Activated CD4-positive, alpha-beta T cell treated with anti-CD3 and anti-CD28 coated beads, Interleukin-2, amount 50 U/mL, for 48 hours (primary cell): ENCODE data around the gene CFAP69.
"Not testable (repeated sequence)": the region's sequence is repeated elsewhere in the genome, so short reads cannot be mapped to it uniquely, and the experiment has no call there.

Experiments
- DNase-seq, 2 experiments: peaks; one replicate each; pipeline ENCODE4 v3.0.0-alpha.2; 2020

The CFAP69 gene

DNA sequence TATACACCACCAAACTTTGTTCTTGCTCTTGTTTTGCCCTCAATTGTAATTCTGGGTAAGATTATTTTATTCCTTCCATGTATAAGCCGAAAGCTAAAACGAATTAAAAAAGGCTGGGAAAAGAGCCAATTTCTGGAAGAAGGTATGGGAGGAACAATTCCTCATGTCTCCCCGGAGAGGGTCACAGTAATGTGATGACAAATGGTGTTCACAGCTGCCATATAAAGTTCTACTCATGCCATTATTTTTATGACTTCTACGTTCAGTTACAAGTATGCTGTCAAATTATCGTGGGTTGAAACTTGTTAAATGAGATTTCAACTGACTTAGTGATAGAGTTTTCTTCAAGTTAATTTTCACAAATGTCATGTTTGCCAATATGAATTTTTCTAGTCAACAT lies 12.5 kb upstream of the CFAP69 start:
- DNase-seq, result no peak

- no peak for DNase-seq
Measured at GRCh38 chr7:90233569-90233968, 11.4 kb upstream of the CFAP69 start.

DNA sequence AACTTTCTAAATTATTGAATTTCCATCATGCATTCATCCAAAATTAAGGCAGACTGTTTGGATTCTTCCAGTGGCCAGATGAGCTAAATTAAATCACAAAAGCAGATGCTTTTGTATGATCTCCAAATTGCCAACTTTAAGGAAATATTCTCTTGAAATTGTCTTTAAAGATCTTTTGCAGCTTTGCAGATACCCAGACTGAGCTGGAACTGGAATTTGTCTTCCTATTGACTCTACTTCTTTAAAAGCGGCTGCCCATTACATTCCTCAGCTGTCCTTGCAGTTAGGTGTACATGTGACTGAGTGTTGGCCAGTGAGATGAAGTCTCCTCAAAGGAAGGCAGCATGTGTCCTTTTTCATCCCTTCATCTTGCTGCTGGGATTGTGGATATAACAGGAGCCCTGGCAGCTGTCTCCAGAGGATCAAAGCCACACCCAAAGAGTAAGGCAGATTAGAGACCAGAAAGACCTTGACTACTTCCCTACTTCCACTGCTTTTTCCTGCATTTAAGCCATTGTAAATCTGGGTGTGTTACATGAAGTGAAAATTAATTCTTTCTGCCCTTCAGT lies 8.2 kb upstream of the CFAP69 start:
- no peak for DNase-seq

- DNase-seq, result no peak
Measured at GRCh38 chr7:90238022-90238421, 7.0 kb upstream of the CFAP69 start.

DNA sequence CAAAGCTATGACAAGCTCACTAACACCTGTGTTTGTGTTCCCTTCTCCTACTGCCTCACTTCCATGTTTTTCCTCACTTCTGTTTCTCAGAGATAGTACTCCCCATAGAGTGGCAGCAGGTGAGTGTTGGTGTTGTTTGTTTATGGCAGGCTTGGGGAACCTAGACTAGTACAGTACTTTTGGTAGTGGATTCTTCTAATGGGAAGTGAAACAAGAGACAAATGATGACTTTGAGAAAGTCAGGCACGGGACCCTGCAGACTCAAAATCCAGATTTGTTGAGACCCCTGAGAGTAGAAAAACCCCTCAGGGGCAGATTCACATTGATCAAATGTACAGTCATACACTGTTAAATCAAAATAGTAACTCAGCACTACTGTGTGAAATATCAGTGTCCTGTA lies 6.4 kb upstream of the CFAP69 start:
- DNase-seq, result no peak

GRCh38 chr7:90239050-90239449 lies 5.9 kb upstream of the CFAP69 start:
- no peak for DNase-seq

GRCh38 chr7:90239625-90240228 lies 5.2 kb upstream of the CFAP69 start:
- no peak for DNase-seq

DNA sequence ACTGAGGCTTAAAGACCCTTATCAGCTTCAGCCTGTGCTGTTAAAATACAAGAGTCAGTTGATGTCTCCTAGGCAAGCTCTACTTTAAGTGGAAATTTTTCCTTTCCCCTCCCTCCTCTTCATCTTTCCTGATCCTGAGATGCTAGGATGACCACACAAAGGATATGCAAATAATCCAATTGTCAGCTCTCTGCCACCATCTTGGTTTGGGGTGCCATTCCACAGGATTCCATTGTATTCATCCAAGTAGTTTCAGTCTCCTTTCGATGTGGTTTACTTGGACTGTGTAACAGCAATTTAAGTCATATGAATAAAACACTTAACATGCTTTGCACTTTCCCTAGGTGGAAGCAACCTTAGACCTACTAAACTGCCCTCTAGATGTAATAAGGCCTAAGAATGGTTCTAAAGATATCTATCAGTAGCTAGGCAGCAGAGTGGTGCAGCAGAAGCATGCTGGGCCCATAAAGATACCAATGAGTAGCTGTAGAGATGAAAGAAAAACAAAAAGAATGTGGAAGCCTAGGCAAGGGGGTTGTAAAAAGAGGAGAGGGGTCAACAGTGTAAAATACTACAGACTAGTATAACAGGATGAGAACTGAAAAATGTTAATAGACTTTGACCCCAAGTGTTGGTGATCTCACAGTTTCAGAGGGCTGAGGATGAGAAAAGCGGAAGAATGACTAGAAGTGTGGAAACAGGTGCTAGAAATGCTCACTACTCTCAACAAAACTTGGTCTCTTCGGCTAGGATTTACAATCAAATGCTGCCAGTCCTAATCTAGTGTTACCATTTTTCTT lies 2.4 kb upstream of the CFAP69 start:
- DNase-seq, result no peak

DNA sequence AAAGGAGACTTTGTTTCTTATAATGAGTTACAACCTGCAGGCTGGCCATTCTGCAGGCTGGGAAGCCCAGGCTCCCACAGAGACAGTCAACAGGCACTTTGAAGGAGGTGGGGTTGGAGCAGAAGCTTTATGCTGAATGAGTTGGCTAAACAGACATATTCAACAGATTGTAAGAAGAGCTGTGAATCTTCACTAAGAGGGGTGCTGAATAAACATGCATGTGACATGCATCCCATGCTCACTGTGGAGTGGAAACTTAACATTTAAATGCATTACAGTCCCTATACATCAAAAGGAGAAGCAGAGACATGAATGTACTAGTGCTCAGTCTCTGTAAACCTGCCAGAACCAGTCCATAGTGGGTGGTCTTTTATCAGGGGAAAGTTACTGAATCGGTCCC lies 1.4 kb upstream of the CFAP69 start:
- no peak for DNase-seq

GRCh38 chr7:90244565-90244908 lies 437 bp upstream of the CFAP69 start:
- no peak for DNase-seq

GRCh38 chr7:90246171-90246570 lies 1.2 kb downstream of the CFAP69 start:
- no peak for DNase-seq

GRCh38 chr7:90248706-90249105 lies 3.7 kb downstream of the CFAP69 start:
- no peak for DNase-seq

DNA sequence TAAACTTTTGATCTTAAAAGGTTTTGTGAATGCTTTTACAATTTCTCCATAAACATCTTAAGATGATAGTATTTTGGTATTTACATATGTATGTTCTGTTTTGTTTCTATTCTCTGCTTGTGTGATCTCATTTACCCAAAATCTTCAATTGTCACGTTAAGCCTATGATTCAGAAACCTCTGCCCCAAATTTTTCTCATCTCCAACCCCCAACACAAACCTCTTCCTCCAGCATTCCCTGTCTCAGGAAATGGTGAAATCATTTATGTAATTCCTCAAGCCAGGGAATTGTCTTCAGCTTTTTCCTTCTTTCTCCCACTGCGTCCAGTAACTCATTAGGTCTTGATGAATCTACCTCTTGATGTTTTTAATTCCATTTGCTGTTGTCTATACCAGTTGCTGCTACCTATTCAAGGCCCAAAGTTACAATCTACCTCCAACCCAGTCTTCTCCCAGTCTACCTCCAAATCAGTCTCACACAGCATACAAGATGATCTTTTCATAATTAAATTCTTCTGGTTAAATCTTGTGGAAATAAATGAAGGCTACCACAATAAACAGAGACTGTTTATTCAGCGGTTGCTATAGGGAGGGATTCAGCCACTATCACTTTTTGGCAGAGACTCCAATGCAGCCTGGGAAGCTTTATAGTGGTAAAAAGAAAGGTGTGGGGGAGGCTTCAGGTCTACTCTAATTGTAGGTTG lies 5.8 kb downstream of the CFAP69 start:
- DNase-seq, result no peak

- no peak for DNase-seq
Measured at GRCh38 chr7:90251304-90251635, 6.3 kb downstream of the CFAP69 start.

DNA sequence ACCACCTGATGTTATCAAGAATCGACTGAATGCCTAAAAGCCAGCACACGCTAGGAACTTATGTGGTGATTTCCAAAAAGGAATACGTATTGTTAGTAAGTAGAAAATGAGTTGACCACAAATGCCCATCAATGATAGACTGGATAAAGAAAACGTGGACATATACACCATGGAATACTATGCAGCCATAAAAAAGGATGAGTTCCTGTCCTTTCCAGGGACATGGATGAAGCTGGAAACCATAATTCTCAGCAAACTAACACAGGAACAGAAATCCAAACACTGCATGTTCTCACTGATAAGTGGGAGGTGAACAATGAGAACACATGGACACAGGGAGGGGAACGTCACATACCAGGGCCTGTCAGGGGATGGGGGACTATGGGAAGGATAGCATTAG lies 11.0 kb downstream of the CFAP69 start:
- DNase-seq, result not testable (repeated sequence)

GRCh38 chr7:90256778-90257177 lies 11.8 kb downstream of the CFAP69 start:
- no peak for DNase-seq

GRCh38 chr7:90261441-90261840 lies 16.5 kb downstream of the CFAP69 start:
- DNase-seq, result no peak

GRCh38 chr7:90262438-90262837 lies 17.5 kb downstream of the CFAP69 start:
- no peak for DNase-seq

DNA sequence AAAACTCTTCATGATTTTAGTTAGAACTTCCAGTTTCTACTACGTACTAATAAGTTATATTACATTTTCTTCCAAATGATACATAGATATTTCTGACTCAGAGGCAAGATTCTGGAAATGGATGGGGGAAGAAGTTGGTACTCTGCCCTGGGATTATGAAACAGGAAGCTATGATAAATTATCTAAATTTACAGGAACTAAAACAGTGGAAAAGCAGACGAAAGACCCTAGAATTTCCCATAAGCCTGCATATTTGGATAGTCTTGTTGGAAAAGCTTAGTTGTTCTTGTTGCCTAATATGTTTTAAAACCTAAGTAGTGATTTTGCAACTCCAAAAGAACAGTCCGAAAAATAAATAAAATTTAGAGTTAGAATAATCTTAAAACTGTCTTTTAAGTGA lies 21.8 kb downstream of the CFAP69 start:
- no peak for DNase-seq

DNA sequence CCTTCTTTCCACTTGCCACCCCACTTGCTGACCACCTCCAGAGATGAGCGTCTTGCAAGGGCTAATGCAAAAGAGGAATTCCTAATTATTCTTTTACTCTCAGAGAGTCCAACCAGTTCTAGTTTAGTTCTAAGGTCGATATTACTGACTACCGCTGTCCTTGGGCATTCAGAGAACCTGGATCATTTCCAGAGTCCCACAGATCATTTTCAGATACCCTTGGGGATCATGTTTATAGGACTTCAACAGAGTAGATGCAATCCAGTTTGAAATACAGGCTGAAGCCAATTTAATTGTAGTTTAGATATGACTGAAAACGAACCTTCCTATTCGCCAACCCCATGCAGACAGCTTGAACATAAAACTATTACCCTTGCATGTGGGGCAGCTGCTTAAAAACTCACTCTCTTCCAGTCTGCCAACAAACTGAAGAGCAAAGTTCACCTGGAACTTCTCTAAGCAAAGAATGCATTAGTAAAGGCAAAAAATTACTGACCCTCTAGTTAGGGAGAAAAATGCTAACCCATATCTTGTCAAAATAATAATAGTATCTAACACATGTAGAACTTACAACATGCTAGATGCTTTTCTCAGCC lies 22.4 kb downstream of the CFAP69 start:
- no peak for DNase-seq

- DNase-seq, result no peak
Measured at GRCh38 chr7:90269163-90269562, 24.2 kb downstream of the CFAP69 start.

GRCh38 chr7:90270431-90271178 lies 25.6 kb downstream of the CFAP69 start:
- no peak for DNase-seq

- no peak for DNase-seq
Measured at GRCh38 chr7:90271753-90272152, 26.8 kb downstream of the CFAP69 start.
